GM12878 (cell line): Measurements from ENCODE around the gene BBX.

Experiments used
- CEBPB ChIP-seq, 2 experiments: fragments of 150-350 bp in 1 of 2; IDR thresholded peaks; 2 replicates each; pipeline ENCODE4 v1.6.1; 2012 to 2014; ENCODE audit warnings: low read depth in 2 of 2, low read length in 2 of 2, borderline replicate concordance in 1 of 2, inconsistent platforms in 1 of 2
- EZH2 ChIP-seq: IDR thresholded peaks from 2 replicates; pipeline ENCODE4 v1.6.1; 2012; ENCODE audit warnings: low read depth, mild to moderate bottlenecking, control low read depth, inconsistent platforms, low read length, borderline replicate concordance; ENCODE audit not compliant: control insufficient read depth
- HCFC1 ChIP-seq: fragments of 150-350 bp; IDR thresholded peaks from 2 replicates; pipeline ENCODE4 v1.6.1; 2014; ENCODE audit warnings: low read length
- NFYA ChIP-seq: IDR thresholded peaks from 2 replicates; pipeline ENCODE4 v1.6.1; 2011; ENCODE audit warnings: low read depth, mild to moderate bottlenecking, low read length, improper control_type of control experiment, borderline replicate concordance
- POLR2A ChIP-seq: IDR thresholded peaks from 2 replicates; pipeline ENCODE4 v1.6.1; 2011; ENCODE audit warnings: low read depth, mild to moderate bottlenecking, low read length
- RAD21 ChIP-seq: IDR thresholded peaks from 2 replicates; pipeline ENCODE4 v1.6.1; 2011; ENCODE audit warnings: mild to moderate bottlenecking, low read depth, low read length, moderate library complexity; ENCODE audit not compliant: insufficient read depth
- SIN3A ChIP-seq: IDR thresholded peaks from 2 replicates; pipeline ENCODE4 v1.6.1; 2012; ENCODE audit warnings: low read depth, low read length, improper control_type of control experiment
- SMAD1 ChIP-seq: fragments of 450-650 bp; IDR thresholded peaks from 2 replicates; pipeline ENCODE4 v1.6.1; 2018; ENCODE audit warnings: mild to moderate bottlenecking, low read depth; ENCODE audit not compliant: partially characterized antibody
- TCF7 ChIP-seq: IDR thresholded peaks from 2 replicates; pipeline ENCODE4 v1.6.1; 2014; ENCODE audit warnings: antibody characterized with exemption, borderline replicate concordance
- TF ChIP-seq, protein P1 (sequence below), 3 experiments: IDR thresholded peaks in 2 of 3; conservative IDR thresholded peaks in 1 of 3; 2 replicates each; pipeline ENCODE4 v1.5.1; 2011; ENCODE audit warnings: low read depth in 3 of 3, low read length in 3 of 3, mild to moderate bottlenecking in 3 of 3, control low read depth in 2 of 3, moderate library complexity in 2 of 3, inconsistent platforms in 1 of 3, mixed read lengths in 1 of 3; ENCODE audit not compliant: control insufficient read depth in 2 of 3, insufficient read depth in 1 of 3; ENCODE audit errors: extremely low read depth in 1 of 3
- TF ChIP-seq, protein P2 (sequence below): fragments of 450-650 bp; IDR thresholded peaks from 2 replicates; pipeline ENCODE4 v1.6.1; 2018; ENCODE audit warnings: borderline replicate concordance, mild to moderate bottlenecking; ENCODE audit not compliant: partially characterized antibody
- TF ChIP-seq, protein P3 (sequence below): IDR thresholded peaks from 2 replicates; pipeline ENCODE4 v1.6.1; 2012; ENCODE audit warnings: low read length, inconsistent platforms

DNA sequence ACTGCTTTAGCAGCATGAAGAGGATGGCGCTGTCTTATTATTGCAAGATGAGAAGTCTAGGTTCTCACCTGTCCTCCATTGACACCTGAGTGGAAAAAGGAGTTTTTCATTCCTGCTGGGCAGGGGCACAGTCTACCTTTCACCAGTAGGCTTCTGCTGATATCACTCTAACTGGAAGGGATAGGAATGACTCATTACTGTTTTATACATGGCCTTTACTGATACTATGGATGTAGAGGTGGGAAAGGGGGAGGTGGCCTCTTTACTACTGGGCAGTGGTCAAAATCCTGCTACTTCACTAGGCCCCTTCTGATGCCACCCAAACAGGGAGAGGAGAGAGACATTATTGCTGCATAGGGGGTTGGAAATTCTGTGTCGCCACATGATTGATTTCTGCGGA, 97.8 kb downstream of the BBX start:
- TF ChIP-seq RAD21 (no peak), CEBPB (IDR thresholded peaks at IDR 0.05; ENCODE audit: borderline replicate concordance in 1 of 2, low read depth in 2 of 2, low read length in 2 of 2) (no peak), HCFC1 (no peak), POLR2A (no peak), TCF7 (no peak), NFYA (no peak), SIN3A (no peak), SMAD1 (no peak), EZH2 (no peak)
- TF ChIP-seq, protein P1, sequence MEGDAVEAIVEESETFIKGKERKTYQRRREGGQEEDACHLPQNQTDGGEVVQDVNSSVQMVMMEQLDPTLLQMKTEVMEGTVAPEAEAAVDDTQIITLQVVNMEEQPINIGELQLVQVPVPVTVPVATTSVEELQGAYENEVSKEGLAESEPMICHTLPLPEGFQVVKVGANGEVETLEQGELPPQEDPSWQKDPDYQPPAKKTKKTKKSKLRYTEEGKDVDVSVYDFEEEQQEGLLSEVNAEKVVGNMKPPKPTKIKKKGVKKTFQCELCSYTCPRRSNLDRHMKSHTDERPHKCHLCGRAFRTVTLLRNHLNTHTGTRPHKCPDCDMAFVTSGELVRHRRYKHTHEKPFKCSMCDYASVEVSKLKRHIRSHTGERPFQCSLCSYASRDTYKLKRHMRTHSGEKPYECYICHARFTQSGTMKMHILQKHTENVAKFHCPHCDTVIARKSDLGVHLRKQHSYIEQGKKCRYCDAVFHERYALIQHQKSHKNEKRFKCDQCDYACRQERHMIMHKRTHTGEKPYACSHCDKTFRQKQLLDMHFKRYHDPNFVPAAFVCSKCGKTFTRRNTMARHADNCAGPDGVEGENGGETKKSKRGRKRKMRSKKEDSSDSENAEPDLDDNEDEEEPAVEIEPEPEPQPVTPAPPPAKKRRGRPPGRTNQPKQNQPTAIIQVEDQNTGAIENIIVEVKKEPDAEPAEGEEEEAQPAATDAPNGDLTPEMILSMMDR (IDR thresholded peaks at IDR 0.05 in 2 of 3, conservative IDR thresholded peaks at IDR 0.05 in 1 of 3; ENCODE audit: control insufficient read depth in 2 of 3, extremely low read depth in 1 of 3, insufficient read depth in 1 of 3, low read depth in 3 of 3, low read length in 3 of 3), result no peak
- TF ChIP-seq, protein P2, sequence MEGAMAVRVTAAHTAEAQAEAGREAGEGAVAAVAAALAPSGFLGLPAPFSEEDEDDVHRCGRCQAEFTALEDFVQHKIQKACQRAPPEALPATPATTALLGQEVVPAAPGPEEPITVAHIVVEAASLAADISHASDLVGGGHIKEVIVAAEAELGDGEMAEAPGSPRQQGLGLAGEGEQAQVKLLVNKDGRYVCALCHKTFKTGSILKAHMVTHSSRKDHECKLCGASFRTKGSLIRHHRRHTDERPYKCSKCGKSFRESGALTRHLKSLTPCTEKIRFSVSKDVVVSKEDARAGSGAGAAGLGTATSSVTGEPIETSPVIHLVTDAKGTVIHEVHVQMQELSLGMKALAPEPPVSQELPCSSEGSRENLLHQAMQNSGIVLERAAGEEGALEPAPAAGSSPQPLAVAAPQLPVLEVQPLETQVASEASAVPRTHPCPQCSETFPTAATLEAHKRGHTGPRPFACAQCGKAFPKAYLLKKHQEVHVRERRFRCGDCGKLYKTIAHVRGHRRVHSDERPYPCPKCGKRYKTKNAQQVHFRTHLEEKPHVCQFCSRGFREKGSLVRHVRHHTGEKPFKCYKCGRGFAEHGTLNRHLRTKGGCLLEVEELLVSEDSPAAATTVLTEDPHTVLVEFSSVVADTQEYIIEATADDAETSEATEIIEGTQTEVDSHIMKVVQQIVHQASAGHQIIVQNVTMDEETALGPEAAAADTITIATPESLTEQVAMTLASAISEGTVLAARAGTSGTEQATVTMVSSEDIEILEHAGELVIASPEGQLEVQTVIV, result no peak
- TF ChIP-seq, protein P3, sequence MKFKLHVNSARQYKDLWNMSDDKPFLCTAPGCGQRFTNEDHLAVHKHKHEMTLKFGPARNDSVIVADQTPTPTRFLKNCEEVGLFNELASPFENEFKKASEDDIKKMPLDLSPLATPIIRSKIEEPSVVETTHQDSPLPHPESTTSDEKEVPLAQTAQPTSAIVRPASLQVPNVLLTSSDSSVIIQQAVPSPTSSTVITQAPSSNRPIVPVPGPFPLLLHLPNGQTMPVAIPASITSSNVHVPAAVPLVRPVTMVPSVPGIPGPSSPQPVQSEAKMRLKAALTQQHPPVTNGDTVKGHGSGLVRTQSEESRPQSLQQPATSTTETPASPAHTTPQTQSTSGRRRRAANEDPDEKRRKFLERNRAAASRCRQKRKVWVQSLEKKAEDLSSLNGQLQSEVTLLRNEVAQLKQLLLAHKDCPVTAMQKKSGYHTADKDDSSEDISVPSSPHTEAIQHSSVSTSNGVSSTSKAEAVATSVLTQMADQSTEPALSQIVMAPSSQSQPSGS, result no peak
